Endodermal cell (in vitro differentiated cells): ENCODE data around the gene SPPL3. TPM values are rescaled to one million over a fixed set of nuclear protein-coding genes. Genes with fewer than 3 reads are reported as not detected.
A peak's percentile ranks its signal among the peaks of the same experiment; 100 is the strongest.

ENCODE experiments used
- DNase-seq: peaks from one replicate; pipeline ENCODE4 v3.0.0-alpha.2; 2017
- H3K27ac ChIP-seq: 2 replicates; pipeline ENCODE4 v1.5.1; 2013; ENCODE audit warnings: mild to moderate bottlenecking, low read depth, low read length, moderate library complexity
- H3K27me3 ChIP-seq: 2 replicates; pipeline ENCODE4 v1.6.1; 2013; ENCODE audit warnings: mild to moderate bottlenecking, low read length, moderate library complexity; ENCODE audit not compliant: insufficient read depth, control insufficient read depth, poor library complexity, severe bottlenecking
- H3K36me3 ChIP-seq: 2 replicates; pipeline ENCODE4 v1.7.0; 2013; ENCODE audit warnings: mild to moderate bottlenecking, low read length, moderate library complexity; ENCODE audit not compliant: control insufficient read depth, insufficient read depth
- H3K4me1 ChIP-seq: one replicate; pipeline ENCODE4 v1.7.0; 2013; ENCODE audit warnings: low read length; ENCODE audit not compliant: control insufficient read depth, insufficient read depth
- H3K4me3 ChIP-seq: 2 replicates; pipeline ENCODE4 v1.5.1; 2013; ENCODE audit warnings: mild to moderate bottlenecking, low read length, moderate library complexity
- H3K9ac ChIP-seq: 2 replicates; pipeline ENCODE4 v1.6.1; 2013; ENCODE audit warnings: mild to moderate bottlenecking, low read length, moderate library complexity; ENCODE audit not compliant: poor library complexity, severe bottlenecking; ENCODE audit errors: extremely low read depth
- H3K9me3 ChIP-seq: 2 replicates; pipeline ENCODE4 v1.6.1; 2013; ENCODE audit warnings: mild to moderate bottlenecking, low read length, moderate library complexity; ENCODE audit not compliant: control insufficient read depth
- H3K27ac Mint-ChIP-seq: 2 replicates; pipeline ENCODE4 v1.8.0; 2020; ENCODE audit warnings: mixed read lengths
- H3K27me3 Mint-ChIP-seq: 2 replicates; pipeline ENCODE4 v1.8.0; 2021; ENCODE audit warnings: mild to moderate bottlenecking, mixed read lengths; ENCODE audit not compliant: insufficient read depth
- H3K36me3 Mint-ChIP-seq: 2 replicates; pipeline ENCODE4 v1.8.0; 2020; ENCODE audit warnings: low read depth, mixed read lengths
- H3K4me1 Mint-ChIP-seq: 2 replicates; pipeline ENCODE4 v1.8.0; 2020; ENCODE audit warnings: mixed read lengths
- H3K4me3 Mint-ChIP-seq: 2 replicates; pipeline ENCODE4 v1.8.0; 2020; ENCODE audit warnings: mild to moderate bottlenecking, moderate library complexity, mixed read lengths
- H3K9me3 Mint-ChIP-seq: 2 replicates; pipeline ENCODE4 v1.8.0; 2020; ENCODE audit warnings: mild to moderate bottlenecking, mixed read lengths
- WGBS, 2 experiments: methylation state at CpG; one replicate each; pipeline versions ENCODE4 v1.1.5 to v1.1.7; 2013; ENCODE audit warnings: missing lambda C conversion rate in 2 of 2, mixed read lengths in 1 of 2; ENCODE audit not compliant: insufficient coverage in 1 of 2, insufficient read length in 1 of 2; 5-methylcytosine and 5-hydroxymethylcytosine counted together
- total RNA-seq, 2 donors: library from RNA; stranded (reverse); fragmentation: NEBNext Ultra II Directional in 1 of 2; extraction: Animal tissue kit (Norgen Biotek cat#: 25700) in 1 of 2; gene quantifications; 2 replicates in 1 of 2; 3 replicates in 1 of 2; pipeline ENCODE4 v1.2.1, GENCODE V29; 2021
- TF ChIP-seq, protein P1 (sequence below): fragments of 200-600 bp; sonication (generic); conservative IDR thresholded peaks from 2 replicates; pipeline ENCODE4 v1.5.0; 2021; ENCODE audit warnings: antibody characterized with exemption, mild to moderate bottlenecking

The SPPL3 gene
- total RNA-seq, 2 donors from 2014 or later, result 41.1 to 46.8 TPM

DNA sequence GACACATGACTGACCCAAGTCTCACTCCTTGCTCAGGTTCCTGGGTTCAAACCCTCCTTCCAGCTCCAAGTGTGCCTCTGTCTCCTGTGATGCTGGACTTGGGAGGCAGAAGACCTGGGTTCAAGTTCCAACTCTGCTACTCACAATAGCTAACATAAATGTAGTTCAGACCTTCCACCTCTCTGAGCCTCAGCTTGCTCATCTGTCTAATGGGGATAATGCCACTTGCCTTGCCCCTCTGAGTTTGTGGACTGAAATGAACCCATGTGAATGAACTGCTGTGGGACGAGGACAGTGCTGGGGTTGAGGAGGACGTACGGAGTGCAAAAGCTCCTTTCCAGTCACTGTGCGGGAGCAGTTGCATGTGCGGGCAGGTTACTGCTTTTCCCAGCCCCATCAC, 137.6 kb downstream of the SPPL3 start:
- no peak overlapping the region for H3K27ac Mint-ChIP-seq

DNA sequence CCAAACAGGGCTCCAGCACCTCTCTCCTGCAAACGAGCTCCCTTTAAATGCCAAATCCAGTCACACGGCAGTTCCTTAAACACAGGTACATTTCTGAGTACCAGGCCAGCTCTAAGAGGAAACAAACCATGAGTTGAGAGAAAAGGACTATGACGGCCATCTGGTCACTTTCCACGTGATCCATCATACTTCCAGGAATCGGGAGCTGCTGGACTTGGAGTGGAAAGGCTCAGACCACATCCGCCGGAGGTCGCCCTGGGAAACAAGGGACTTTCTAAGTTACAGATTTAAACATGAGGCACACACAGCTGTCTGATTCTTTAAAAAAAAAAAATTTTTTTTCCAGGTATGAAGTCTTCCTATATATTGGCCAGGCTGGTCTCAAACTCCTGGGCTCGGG, 139.3 kb downstream of the SPPL3 start:
- TF ChIP-seq, protein P1, sequence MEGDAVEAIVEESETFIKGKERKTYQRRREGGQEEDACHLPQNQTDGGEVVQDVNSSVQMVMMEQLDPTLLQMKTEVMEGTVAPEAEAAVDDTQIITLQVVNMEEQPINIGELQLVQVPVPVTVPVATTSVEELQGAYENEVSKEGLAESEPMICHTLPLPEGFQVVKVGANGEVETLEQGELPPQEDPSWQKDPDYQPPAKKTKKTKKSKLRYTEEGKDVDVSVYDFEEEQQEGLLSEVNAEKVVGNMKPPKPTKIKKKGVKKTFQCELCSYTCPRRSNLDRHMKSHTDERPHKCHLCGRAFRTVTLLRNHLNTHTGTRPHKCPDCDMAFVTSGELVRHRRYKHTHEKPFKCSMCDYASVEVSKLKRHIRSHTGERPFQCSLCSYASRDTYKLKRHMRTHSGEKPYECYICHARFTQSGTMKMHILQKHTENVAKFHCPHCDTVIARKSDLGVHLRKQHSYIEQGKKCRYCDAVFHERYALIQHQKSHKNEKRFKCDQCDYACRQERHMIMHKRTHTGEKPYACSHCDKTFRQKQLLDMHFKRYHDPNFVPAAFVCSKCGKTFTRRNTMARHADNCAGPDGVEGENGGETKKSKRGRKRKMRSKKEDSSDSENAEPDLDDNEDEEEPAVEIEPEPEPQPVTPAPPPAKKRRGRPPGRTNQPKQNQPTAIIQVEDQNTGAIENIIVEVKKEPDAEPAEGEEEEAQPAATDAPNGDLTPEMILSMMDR, result no peak
- Mint-ChIP-seq H3K36me3 (peaks cover 72% of the 10 kb centered on the region), H3K4me1 (no peaks in the 10 kb centered on the region), H3K9me3 (no peaks in the 10 kb centered on the region), H3K27ac (no peak overlapping the region), H3K4me3 (no peak overlapping the region), H3K27me3 (no peaks in the 10 kb centered on the region)
- H3K27me3 ChIP-seq, result no peaks in the 10 kb centered on the region
- H3K9me3 ChIP-seq, result no peaks in the 10 kb centered on the region
- no peaks in the 10 kb centered on the region for H3K4me1 ChIP-seq
- no peak overlapping the region for H3K9ac ChIP-seq
- H3K4me3 ChIP-seq, result no peak overlapping the region
- peaks cover 68% of the 10 kb centered on the region for H3K36me3 ChIP-seq
- 92 to 94% methylated on average over 9 of the region's 9 CpGs for WGBS, 2 experiments
- DNase-seq, result peak; percentile 22
- H3K27ac ChIP-seq, result no peak overlapping the region

More for the DNA sequence above, 137.6 kb downstream of the SPPL3 start:
- no peaks in the 10 kb centered on the region for H3K4me1 Mint-ChIP-seq
- TF ChIP-seq, protein P1, result no peak
- no peaks in the 10 kb centered on the region for H3K27me3 Mint-ChIP-seq
- H3K4me3 Mint-ChIP-seq, result no peak overlapping the region
- Histone ChIP-seq H3K9me3 (no peaks in the 10 kb centered on the region), H3K27ac (no peak overlapping the region), H3K9ac (no peak overlapping the region), H3K27me3 (no peaks in the 10 kb centered on the region), H3K4me1 (no peaks in the 10 kb centered on the region), H3K4me3 (no peak overlapping the region), H3K36me3 (peaks cover 62% of the 10 kb centered on the region)
- peaks cover 71% of the 10 kb centered on the region for H3K36me3 Mint-ChIP-seq
- 75 to 100% methylated on average over 1 to 5 of the region's 5 CpGs for WGBS, 2 experiments
- peak; percentile 29 for DNase-seq
- no peaks in the 10 kb centered on the region for H3K9me3 Mint-ChIP-seq

DNA sequence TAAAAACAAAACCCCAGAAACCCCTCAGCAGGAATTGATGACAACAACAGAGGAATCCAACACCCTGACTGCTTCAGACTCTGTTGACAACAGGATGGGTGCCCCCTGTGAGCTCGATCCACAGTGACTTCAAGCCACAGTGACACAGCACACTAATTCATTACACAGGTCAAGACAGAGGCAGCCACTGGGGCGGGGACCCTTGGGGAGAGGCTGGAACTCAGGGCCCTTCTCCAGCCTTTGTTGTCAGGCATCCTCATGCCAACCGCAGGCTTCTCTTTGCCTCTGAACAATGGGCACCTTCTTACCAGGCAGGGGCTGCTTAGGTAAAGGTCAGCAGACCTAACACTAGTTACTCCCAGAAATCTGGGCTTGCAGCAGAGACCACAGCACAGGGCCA, 140.9 kb downstream of the SPPL3 start:
- no peaks in the 10 kb centered on the region for H3K27me3 ChIP-seq
- Mint-ChIP-seq H3K4me3 (no peak overlapping the region), H3K9me3 (no peaks in the 10 kb centered on the region), H3K36me3 (peaks cover 61% of the 10 kb centered on the region), H3K27ac (no peak overlapping the region), H3K4me1 (peaks cover 6% of the 10 kb centered on the region), H3K27me3 (no peaks in the 10 kb centered on the region)
- H3K27ac ChIP-seq, result no peak overlapping the region
- WGBS, 2 experiments, result 65 to 67% methylated on average over 3 of the region's 3 CpGs
- no peaks in the 10 kb centered on the region for H3K4me1 ChIP-seq
- no peak overlapping the region for H3K9ac ChIP-seq
- TF ChIP-seq, protein P1, result no peak
- peak; percentile 38 for DNase-seq
- H3K36me3 ChIP-seq, result peaks cover 58% of the 10 kb centered on the region
- H3K4me3 ChIP-seq, result no peak overlapping the region
- H3K9me3 ChIP-seq, result no peaks in the 10 kb centered on the region
